Parathyroid adenoma (tissue), 2 donors: ENCODE data around the gene EXO1.

Source experiments
- H2AFZ ChIP-seq: fragments of 300-600 bp; sonication (generic); one replicate; pipeline ENCODE4 v1.7.0; 2017; ENCODE audit warnings: antibody characterized with exemption, mild to moderate bottlenecking
- H3K27ac ChIP-seq: fragments of 300-600 bp; sonication (generic); one replicate; pipeline ENCODE4 v1.7.0; 2017
- H3K27me3 ChIP-seq: fragments of 300-600 bp; sonication (generic); one replicate; pipeline ENCODE4 v1.7.0; 2017; ENCODE audit warnings: low read length; ENCODE audit not compliant: control insufficient read depth, insufficient read depth
- H3K36me3 ChIP-seq: fragments of 300-600 bp; sonication (generic); one replicate; pipeline ENCODE4 v1.7.0; 2017; ENCODE audit warnings: low read length; ENCODE audit not compliant: control insufficient read depth, insufficient read depth
- H3K4me1 ChIP-seq: fragments of 300-600 bp; sonication (generic); one replicate; pipeline ENCODE4 v1.7.0; 2017; ENCODE audit warnings: control low read depth
- H3K4me2 ChIP-seq: fragments of 300-600 bp; sonication (generic); one replicate; pipeline ENCODE4 v1.7.0; 2017; ENCODE audit warnings: low read length
- H3K4me3 ChIP-seq: fragments of 300-600 bp; sonication (generic); one replicate; pipeline ENCODE4 v1.7.0; 2017; ENCODE audit warnings: low read depth, low read length
- H3K79me2 ChIP-seq: fragments of 300-600 bp; sonication (generic); one replicate; pipeline ENCODE4 v1.7.0; 2017; ENCODE audit warnings: control low read depth
- H3K9ac ChIP-seq: fragments of 300-600 bp; sonication (generic); one replicate; pipeline ENCODE4 v1.7.0; 2017; ENCODE audit warnings: mild to moderate bottlenecking
- H3K9me3 ChIP-seq: fragments of 300-600 bp; sonication (generic); one replicate; pipeline ENCODE4 v1.7.0; 2017; ENCODE audit warnings: low read length; ENCODE audit not compliant: control insufficient read depth
- CTCF ChIP-seq: fragments of 300-600 bp; sonication (generic); IDR thresholded peaks from one replicate; pipeline ENCODE4 v1.7.0; 2017; ENCODE audit warnings: antibody characterized with exemption, mild to moderate bottlenecking
- donor health status: primary hyperparathyroidism.

Gene EXO1

DNA sequence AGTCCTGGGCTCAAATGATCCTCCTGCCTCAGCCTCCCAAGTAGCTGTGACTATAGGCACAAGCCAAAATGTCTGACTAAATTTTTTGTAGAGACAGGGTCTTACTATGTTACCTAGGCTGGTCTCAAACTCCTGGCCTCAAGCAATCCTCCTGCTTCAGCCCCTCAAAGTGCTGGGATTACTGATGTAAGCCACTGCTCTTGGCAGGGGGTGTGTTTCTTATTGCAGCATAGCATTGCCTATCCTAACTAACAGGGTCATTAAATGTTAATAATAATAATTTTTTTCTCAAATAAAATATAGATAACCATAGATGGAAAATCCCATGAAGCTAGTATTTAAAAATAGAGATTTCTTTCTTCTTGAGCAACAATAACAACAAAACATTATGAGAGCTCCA lies 52.4 kb downstream of the EXO1 start:
- no peak for TF ChIP-seq CTCF
- no peaks in the 10 kb centered on the region for H3K79me2 ChIP-seq
- H3K27ac ChIP-seq: no peak overlapping the region
- no peak overlapping the region for H3K9ac ChIP-seq
- H3K9me3 ChIP-seq: no peaks in the 10 kb centered on the region
- H3K36me3 ChIP-seq: no peaks in the 10 kb centered on the region
- H3K4me2 ChIP-seq: no peak overlapping the region
- no peaks in the 10 kb centered on the region for H3K4me1 ChIP-seq
- no peaks in the 10 kb centered on the region for H3K27me3 ChIP-seq
- no peak overlapping the region for H2AFZ ChIP-seq
- no peak overlapping the region for H3K4me3 ChIP-seq

DNA sequence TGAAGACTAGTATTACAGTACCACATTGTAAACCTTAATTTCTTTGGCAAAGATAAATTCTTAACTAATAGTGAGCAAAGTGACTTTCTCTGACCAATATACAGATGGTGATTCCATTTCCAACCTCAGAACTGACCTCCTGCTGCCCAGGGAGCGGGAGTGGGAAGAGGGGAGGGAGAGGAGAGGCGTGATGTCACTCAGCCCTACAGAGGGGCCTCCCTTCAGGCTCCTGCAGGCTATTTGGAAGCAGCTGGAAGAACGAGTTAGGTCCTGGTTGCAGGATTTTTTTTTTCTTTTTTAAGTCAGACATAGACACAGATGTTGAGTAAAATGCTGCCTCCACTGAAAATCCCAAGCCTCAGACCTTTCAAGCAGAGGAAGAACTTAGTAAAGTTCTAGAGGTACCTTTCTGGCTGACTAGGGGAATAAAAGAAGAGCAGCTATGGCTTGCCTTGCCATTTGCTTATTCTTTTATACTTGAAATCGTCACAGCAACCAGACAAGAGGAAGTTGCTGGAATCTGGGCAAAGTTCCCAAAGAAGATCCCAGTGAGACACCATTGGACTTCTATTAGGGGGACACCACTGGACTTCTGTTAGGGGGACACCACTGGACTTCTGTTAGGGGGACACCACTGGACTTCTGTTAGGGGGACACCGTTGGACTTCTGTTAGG lies 54.5 kb downstream of the EXO1 start:
- Histone ChIP-seq H3K36me3 (no peaks in the 10 kb centered on the region), H3K4me3 (no peak overlapping the region), H3K4me1 (no peaks in the 10 kb centered on the region), H3K9ac (no peak overlapping the region), H3K27me3 (no peaks in the 10 kb centered on the region), H2AFZ (no peak overlapping the region), H3K27ac (no peak overlapping the region), H3K79me2 (no peaks in the 10 kb centered on the region), H3K4me2 (no peak overlapping the region), H3K9me3 (no peaks in the 10 kb centered on the region)
- TF ChIP-seq CTCF: no peak

- H3K9ac ChIP-seq: no peak overlapping the region
- no peak for TF ChIP-seq CTCF
- no peak overlapping the region for H3K4me3 ChIP-seq
- H3K27me3 ChIP-seq: no peaks in the 10 kb centered on the region
- H3K9me3 ChIP-seq: no peaks in the 10 kb centered on the region
- no peak overlapping the region for H3K27ac ChIP-seq
- no peaks in the 10 kb centered on the region for H3K79me2 ChIP-seq
- H3K36me3 ChIP-seq: no peaks in the 10 kb centered on the region
- no peak overlapping the region for H3K4me2 ChIP-seq
- H2AFZ ChIP-seq: no peak overlapping the region
- no peaks in the 10 kb centered on the region for H3K4me1 ChIP-seq
Measured at GRCh38 chr1:241916196-241916595, 68.2 kb downstream of the EXO1 start.

- Histone ChIP-seq H3K4me3 (no peak overlapping the region), H3K4me1 (no peaks in the 10 kb centered on the region), H3K4me2 (no peak overlapping the region), H3K9me3 (no peaks in the 10 kb centered on the region), H3K27me3 (no peaks in the 10 kb centered on the region), H2AFZ (no peak overlapping the region), H3K9ac (no peak overlapping the region), H3K79me2 (no peaks in the 10 kb centered on the region), H3K36me3 (no peaks in the 10 kb centered on the region), H3K27ac (no peak overlapping the region)
- no peak for TF ChIP-seq CTCF
Measured at GRCh38 chr1:241917487-241917886, 69.5 kb downstream of the EXO1 start.

- H3K9me3 ChIP-seq: no peaks in the 10 kb centered on the region
- no peaks in the 10 kb centered on the region for H3K4me1 ChIP-seq
- H3K4me3 ChIP-seq: no peak overlapping the region
- no peak overlapping the region for H3K27ac ChIP-seq
- no peak overlapping the region for H3K4me2 ChIP-seq
- no peaks in the 10 kb centered on the region for H3K36me3 ChIP-seq
- H3K79me2 ChIP-seq: no peaks in the 10 kb centered on the region
- H3K9ac ChIP-seq: no peak overlapping the region
- TF ChIP-seq CTCF: no peak
- no peaks in the 10 kb centered on the region for H3K27me3 ChIP-seq
- no peak overlapping the region for H2AFZ ChIP-seq
Measured at GRCh38 chr1:241918879-241919278, 70.9 kb downstream of the EXO1 start.
